ENCODE measurements around the gene ST3GAL3.

The ST3GAL3 gene

GRCh38 chr1:43962324-43962723 lies 255.0 kb downstream of the ST3GAL3 start:
- H3K4me3 ChIP-seq (ENCODE audit: low read depth, low read length) = no peak overlapping the region
- no peak for DNase-seq (ENCODE audit: low read depth)
- TF ChIP-seq CTCF (IDR thresholded peaks at IDR 0.05; ENCODE audit: insufficient read depth, low read depth, low read length, missing control alignments) = no peak

GRCh38 chr1:43963006-43963405 lies 255.7 kb downstream of the ST3GAL3 start:
- no peak for DNase-seq (ENCODE audit: low read depth)
- H3K4me3 ChIP-seq (ENCODE audit: low read depth, low read length) = no peak overlapping the region
- TF ChIP-seq CTCF (IDR thresholded peaks at IDR 0.05; ENCODE audit: insufficient read depth, low read depth, low read length, missing control alignments) = no peak

- no peak for DNase-seq (ENCODE audit: low read depth)
- H3K4me3 ChIP-seq (ENCODE audit: low read depth, low read length) = no peak overlapping the region
- TF ChIP-seq CTCF (IDR thresholded peaks at IDR 0.05; ENCODE audit: insufficient read depth, low read depth, low read length, missing control alignments) = no peak
Observed at GRCh38 chr1:43963890-43964289, 256.6 kb downstream of the ST3GAL3 start.

- TF ChIP-seq CTCF (IDR thresholded peaks at IDR 0.05; ENCODE audit: insufficient read depth, low read depth, low read length, missing control alignments) = no peak
- no peak overlapping the region for H3K4me3 ChIP-seq (ENCODE audit: low read depth, low read length)
- DNase-seq (ENCODE audit: low read depth) = no peak
Observed at GRCh38 chr1:43965316-43965715, 258.0 kb downstream of the ST3GAL3 start.

- DNase-seq (ENCODE audit: low read depth) = peak; percentile 35
- no peak for TF ChIP-seq CTCF (IDR thresholded peaks at IDR 0.05; ENCODE audit: insufficient read depth, low read depth, low read length, missing control alignments)
- H3K4me3 ChIP-seq (ENCODE audit: low read depth, low read length) = no peak overlapping the region
Observed at GRCh38 chr1:43968348-43968948, 261.1 kb downstream of the ST3GAL3 start.

DNA sequence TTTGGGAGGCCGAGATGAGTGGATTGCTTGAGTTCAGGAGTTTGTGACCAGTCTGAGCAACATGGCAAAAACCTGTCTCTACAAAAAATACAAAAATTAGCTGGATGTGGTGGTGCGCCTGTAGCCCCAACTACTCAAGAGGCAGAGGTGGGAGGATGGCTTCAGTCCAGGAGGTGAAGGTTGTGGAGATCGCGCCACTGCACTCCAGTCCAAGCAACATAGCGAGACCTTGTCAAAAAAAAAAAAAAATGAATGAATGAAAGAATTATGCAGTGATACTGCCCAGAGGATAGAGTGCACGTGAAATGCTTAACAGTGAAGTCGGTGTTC lies 262.0 kb downstream of the ST3GAL3 start:
- no peak for TF ChIP-seq CTCF (IDR thresholded peaks at IDR 0.05; ENCODE audit: insufficient read depth, low read depth, low read length, missing control alignments)
- DNase-seq (ENCODE audit: low read depth) = no peak
- H3K4me3 ChIP-seq (ENCODE audit: low read depth, low read length) = no peak overlapping the region

GRCh38 chr1:43969746-43970466 lies 262.6 kb downstream of the ST3GAL3 start, which contains the start of gene DPH2:
Gene DPH2, plus strand, starts transcription at chr1:43970010. Its CDS starts 166 bp downstream, at chr1:43970176.
- DNase-seq (ENCODE audit: low read depth) = peak; percentile 98
- peak within 1 kb of the TSS; percentile 71 for H3K4me3 ChIP-seq (ENCODE audit: low read depth, low read length)
- TF ChIP-seq CTCF (IDR thresholded peaks at IDR 0.05; ENCODE audit: insufficient read depth, low read depth, low read length, missing control alignments) = no peak
